ENCODE measurements around the gene MEIOSIN. TPM values are rescaled to one million over a fixed set of nuclear protein-coding genes. Genes with fewer than 3 reads are reported as not detected.

Gene MEIOSIN
- total and polyA plus RNA-seq, 2 of the 13 experiments (the other 11 are each of a cell fraction or from before 2014, with no cell fraction given) = not detected

GRCh38 chr19:45739498-45740439, 6.5 kb downstream of the MEIOSIN start (continued):
- no peak for TF ChIP-seq SP140L (CRISPR knock-in tag; IDR thresholded peaks at IDR 0.05; ENCODE audit: borderline replicate concordance)
- TF ChIP-seq NKX3-1 (CRISPR knock-in tag; IDR thresholded peaks at IDR 0.05) = no peak
- no peak for TF ChIP-seq ZNF280D (CRISPR knock-in tag; IDR thresholded peaks at IDR 0.05)
- no peak for TF ChIP-seq MYPOP (CRISPR knock-in tag; IDR thresholded peaks at IDR 0.05)
- no peak for TF ChIP-seq TFAP4 (IDR thresholded peaks at IDR 0.05; ENCODE audit: borderline replicate concordance, low read depth)
- TF ChIP-seq HDAC6 (IDR thresholded peaks at IDR 0.05; ENCODE audit: low read depth, low read length) = no peak
- TF ChIP-seq ZNF800 (CRISPR knock-in tag; IDR thresholded peaks at IDR 0.05) = no peak
- no peak for TF ChIP-seq FLYWCH1 (CRISPR knock-in tag; IDR thresholded peaks at IDR 0.05)
- TF ChIP-seq ZFX (CRISPR knock-in tag; IDR thresholded peaks at IDR 0.05; ENCODE audit: low read depth) = no peak
- peak; percentile 78 for TF ChIP-seq NFYC (CRISPR knock-in tag; IDR thresholded peaks at IDR 0.05)
- no peak for TF ChIP-seq MED13 (CRISPR knock-in tag; IDR thresholded peaks at IDR 0.05)
- TF ChIP-seq ZNF136 (CRISPR knock-in tag; IDR thresholded peaks at IDR 0.05; ENCODE audit: low read depth) = no peak
- 0 out of 2 replicates have a peak, but pooled peaks have one; percentile 56 for TF ChIP-seq FOXO4 (CRISPR knock-in tag; conservative IDR thresholded peaks at IDR 0.05)
- no peak for TF ChIP-seq ELF3 (CRISPR knock-in tag; IDR thresholded peaks at IDR 0.05)
- TF ChIP-seq CEBPG (CRISPR knock-in tag; IDR thresholded peaks at IDR 0.05) = peak; percentile 23; the same call in 1 of the 2 replicates
- TF ChIP-seq ZBTB49 (CRISPR knock-in tag; IDR thresholded peaks at IDR 0.05; ENCODE audit: borderline replicate concordance) = no peak
- TF ChIP-seq ZSCAN12 (CRISPR knock-in tag; IDR thresholded peaks at IDR 0.05) = no peak

Measured in HepG2 (cell line).